ENCODE data around the gene CCDC3.

CCDC3 gene

GRCh38 chr10:12919574-12919973 is 81.9 kb downstream of the CCDC3 start:
- DNase-seq = no peak

- DNase-seq = no peak
Observed at GRCh38 chr10:12916587-12916986, 84.9 kb downstream of the CCDC3 start.

DNA sequence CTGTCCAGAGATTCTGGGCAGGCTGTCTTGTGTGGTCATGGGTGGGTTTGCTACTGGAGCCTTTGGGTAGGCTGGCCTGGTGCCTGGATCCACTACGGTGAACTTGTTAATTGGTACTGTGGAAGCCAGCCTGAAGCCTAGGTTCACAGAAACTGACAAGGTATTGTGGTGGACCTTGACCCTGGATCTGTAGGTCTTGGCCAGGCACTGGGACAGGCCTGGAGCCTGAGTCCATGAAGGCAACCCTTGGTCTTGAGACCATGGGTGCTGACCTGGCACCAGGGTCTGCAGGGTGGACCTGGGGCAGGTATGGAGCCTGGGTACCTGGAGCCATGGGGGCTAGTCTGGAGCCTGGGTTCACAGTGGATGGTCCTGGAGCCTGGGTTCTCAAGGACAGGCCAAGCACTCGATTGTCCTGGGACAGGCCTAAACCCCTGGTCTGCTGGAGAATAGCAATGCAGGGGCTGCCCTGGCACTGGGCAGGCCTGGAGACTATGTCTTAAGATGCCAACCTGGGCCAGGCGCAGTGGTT is 85.8 kb downstream of the CCDC3 start:
- no peak for DNase-seq

DNA sequence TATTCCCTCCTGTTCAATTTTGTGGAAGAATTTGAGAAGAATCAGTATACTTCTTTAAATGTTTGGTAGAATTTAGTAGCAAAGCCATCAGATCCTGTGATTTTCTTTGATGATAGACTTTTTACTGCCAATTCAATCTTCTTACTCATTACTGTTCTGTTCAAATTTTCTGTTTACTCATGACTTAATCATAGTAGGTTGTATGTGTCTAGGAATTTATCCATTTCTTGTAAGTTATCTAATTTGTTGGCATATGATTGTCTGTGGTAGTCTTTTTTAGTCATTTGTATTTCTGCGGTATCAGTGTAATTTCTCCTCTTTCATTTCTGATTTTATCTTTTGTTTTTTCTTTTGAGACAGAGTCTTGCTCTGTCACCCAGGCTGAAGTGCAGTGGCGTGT is 87.4 kb downstream of the CCDC3 start:
- DNase-seq = no peak

DNA sequence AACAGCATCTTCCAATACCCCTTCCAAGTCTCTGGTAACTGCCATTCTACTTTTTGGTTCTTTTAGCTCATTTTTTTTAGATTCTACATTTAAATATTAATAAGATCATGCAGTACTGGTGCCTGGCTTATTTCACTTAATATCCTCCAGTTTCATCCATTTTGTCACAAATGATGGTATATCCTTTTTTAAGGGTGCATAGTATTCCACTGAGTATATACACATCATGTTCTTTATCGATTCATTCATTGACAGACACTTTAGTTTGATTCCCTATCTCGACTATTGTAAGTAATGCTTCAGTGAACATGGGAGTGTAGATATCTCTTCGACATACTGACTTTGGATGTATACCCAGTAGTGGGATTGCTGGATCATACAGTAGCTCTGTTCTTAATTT is 89.7 kb downstream of the CCDC3 start:
- DNase-seq = no peak

DNA sequence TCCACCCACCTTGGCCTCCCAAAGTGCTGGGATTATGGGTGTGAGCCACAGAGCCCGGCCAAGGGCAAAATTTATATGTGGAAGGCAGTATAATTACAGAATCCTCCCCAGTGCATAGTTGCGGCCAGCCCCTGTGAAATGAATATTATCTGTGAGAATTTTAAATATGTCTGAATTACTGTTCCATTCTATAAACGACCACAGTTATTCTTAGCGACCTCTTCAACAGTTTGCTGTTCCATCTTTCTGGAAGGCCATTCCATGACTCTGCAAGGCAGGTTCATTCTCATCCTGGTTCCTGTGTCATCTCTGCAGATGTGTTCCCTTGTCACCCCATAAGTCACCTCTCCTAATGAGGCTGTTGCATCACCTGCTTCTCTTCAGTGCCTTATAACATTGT is 90.7 kb downstream of the CCDC3 start:
- DNase-seq = no peak

DNA sequence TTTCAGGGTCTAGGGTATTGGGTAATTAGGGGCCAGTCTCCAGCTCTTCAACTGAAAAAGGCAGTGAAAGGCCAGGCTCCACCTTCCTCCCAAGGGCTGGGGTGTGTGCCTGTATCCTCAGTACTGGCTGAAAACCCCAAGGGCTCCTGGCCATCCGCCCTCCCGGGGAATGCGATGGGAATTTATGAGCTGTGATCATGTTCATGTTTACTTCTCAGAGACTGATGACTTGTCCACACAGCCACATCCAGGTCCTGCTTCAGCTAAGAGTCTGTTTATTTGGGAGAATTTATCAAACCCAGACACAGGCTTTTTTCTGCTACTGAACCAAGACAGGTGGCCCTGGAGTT is 91.7 kb downstream of the CCDC3 start:
- DNase-seq = no peak

- DNase-seq = no peak
Observed at GRCh38 chr10:12909182-12909835, 92.2 kb downstream of the CCDC3 start.

- no peak for DNase-seq
Observed at GRCh38 chr10:12908773-12909172, 92.7 kb downstream of the CCDC3 start.

DNA sequence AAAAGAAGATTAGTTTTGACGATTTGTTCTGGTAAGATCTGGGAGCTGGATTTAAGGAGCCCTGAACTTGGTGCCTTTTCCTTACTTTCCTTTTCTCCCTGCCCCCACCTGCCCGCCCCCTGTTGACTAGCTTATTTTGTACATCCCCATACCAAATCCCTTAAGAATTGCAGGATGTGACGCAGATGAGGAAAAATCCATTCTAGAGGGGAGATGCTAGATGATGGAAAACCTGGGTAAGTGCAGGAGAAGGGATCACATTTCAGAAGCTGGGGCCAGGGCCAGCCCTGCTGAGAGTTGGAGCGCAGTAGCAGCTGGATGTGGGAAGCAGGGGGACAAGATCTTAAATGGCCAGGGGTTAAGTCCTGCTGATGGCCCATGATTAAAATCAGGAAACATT is 93.9 kb downstream of the CCDC3 start:
- DNase-seq = no peak

GRCh38 chr10:12906051-12906541 is 95.4 kb downstream of the CCDC3 start:
- no peak for DNase-seq

GRCh38 chr10:12905067-12905466 is 96.4 kb downstream of the CCDC3 start:
- DNase-seq = no peak

GRCh38 chr10:12902851-12903358 is 98.6 kb downstream of the CCDC3 start:
- no peak for DNase-seq

GRCh38 chr10:12902135-12902572 is 99.4 kb downstream of the CCDC3 start:
- DNase-seq = no peak

DNA sequence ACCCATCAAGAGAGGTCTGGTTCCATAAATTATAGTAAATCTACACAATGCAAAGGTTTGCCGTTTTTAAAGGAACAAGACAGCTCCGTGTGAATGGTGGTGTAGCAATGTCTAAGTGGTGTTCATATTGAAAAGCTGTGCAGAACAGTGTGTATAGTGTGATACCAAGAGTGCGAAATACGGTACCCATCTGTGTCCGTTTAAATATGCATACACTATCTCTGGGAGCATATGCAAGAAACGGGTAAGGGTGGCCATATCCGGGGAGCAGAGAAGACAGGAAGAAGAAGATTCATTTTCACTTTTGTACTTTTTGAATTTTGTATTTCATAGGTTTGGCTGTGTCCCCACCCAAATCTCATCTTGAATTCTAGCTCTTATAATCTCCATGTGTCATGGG is 102.0 kb downstream of the CCDC3 start:
- no peak for DNase-seq

GRCh38 chr10:12898271-12898670 is 103.2 kb downstream of the CCDC3 start:
- no peak for DNase-seq

GRCh38 chr10:12897278-12897677 is 104.2 kb downstream of the CCDC3 start:
- no peak for DNase-seq

DNA sequence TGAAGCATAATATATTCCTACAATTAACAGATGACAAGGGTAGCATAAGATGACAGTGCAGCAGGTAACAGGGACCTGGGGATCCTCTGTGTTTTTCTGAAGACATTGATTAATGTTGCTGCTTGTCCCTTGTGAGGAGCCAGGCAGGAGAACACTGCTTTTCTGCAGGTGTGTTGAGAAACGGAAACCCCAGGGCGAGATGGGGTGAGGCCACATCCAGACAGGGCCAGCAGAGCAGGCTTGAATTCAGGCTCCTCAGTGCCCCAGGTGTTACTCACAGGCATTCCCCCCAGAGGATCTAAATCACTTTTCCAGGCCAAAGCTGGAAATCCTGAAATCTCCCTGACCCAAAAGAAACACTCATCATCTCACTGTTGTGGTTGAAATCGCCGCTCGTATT is 105.3 kb downstream of the CCDC3 start:
- no peak for DNase-seq

GRCh38 chr10:12892924-12893323 is 108.6 kb downstream of the CCDC3 start:
- DNase-seq = no peak

DNA sequence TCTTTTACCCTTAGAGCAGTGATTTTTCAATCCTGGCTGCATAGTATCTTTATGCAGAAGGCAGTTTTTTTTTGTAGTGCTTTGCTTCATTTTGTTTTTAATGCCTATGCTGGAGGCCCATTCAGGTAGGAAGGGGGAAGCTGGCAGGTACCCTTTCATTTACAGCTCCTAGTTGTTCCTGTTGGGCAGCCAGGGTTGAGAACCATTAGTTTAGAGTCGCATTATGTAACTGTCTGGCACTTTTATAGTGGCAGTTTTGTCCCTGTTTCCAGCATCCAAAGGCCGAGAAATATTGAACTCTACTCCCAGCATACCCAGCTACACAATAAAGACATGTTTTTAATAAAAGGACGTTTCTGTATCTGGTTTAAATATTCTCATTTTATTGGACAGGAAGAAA is 110.6 kb downstream of the CCDC3 start:
- DNase-seq = no peak

GRCh38 chr10:12888470-12888869 is 113.0 kb downstream of the CCDC3 start:
- no peak for DNase-seq

- DNase-seq = no peak
Observed at GRCh38 chr10:12887780-12888179, 113.7 kb downstream of the CCDC3 start.

GRCh38 chr10:12884851-12885250 is 116.7 kb downstream of the CCDC3 start:
- no peak for DNase-seq

DNA sequence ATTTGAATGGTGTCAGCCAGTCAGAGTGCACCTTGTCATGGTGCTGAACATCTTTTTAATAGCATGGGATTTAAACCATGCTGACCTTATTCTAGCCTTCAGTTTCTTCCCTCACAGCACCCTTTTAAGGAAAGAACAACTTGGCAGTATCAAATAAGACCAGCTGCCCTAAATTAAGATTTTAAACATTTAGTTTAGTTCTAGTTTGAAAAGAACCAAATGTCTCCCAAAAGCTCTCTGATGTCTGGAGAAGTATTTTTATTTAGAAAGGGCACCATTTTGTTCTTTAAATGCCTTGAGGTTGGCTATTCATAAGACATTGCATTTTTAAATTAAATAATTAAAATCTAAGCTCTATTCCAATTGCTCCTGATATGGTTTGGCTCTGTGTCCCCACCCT is 121.1 kb downstream of the CCDC3 start:
- DNase-seq = no peak

DNA sequence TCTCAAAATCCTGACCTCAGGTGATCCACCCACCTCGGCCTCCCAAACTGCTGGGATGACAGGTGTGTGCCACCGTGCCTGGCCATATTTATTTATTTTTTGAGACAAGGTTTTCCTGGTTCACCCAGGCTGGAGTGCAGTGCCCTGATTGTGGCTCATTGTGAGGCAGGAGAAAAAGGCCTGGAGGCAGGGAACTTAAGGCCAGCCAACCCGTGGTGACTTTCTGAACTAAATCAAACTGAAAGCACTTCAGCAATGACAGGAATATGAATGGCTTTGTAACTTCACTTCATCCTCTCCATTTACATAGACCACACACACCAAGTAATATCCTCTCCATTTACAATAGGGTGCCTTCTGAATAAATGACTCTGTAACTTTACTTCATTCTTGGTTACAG is 124.4 kb downstream of the CCDC3 start:
- no peak for DNase-seq

Data from NCI-H526 treated with DMSO at 0.1 percent for 48 hours (cell line).